Upper lobe of left lung (tissue), 6 donors: ENCODE data around the gene MSH4. TPM values are rescaled to one million over a fixed set of nuclear protein-coding genes. Genes with fewer than 3 reads are reported as not detected.
"Not testable (repeated sequence)": the region's sequence is repeated elsewhere in the genome, so short reads cannot be mapped to it uniquely, and the experiment has no call there.

Source experiments
- ATAC-seq, 2 donors: fragments of 200-7000 bp; cut with Tn5 transposase; one replicate each; pipeline ENCODE4 v1.9.1; 2022; ENCODE audit warnings: mild to moderate bottlenecking in 2 of 2, moderate library complexity in 2 of 2; ENCODE audit not compliant: low FRiP score in 2 of 2
- DNase-seq, 2 donors: peaks; one replicate each; pipeline ENCODE4 v3.0.0-alpha.2; 2019 to 2020
- H3K27ac ChIP-seq, 4 donors: fragments of 200-600 bp; sonication (generic); one replicate each; pipeline ENCODE4 v1.5.1; 2016 to 2019
- H3K27me3 ChIP-seq, 4 donors: fragments of 200-600 bp; sonication (generic); one replicate each; pipeline ENCODE4 v1.5.1; 2017 to 2019
- H3K36me3 ChIP-seq, 4 donors: fragments of 200-600 bp; sonication (generic); one replicate each; pipeline ENCODE4 v1.5.1; 2016 to 2019
- H3K4me1 ChIP-seq, 4 donors: fragments of 200-600 bp; sonication (generic); one replicate each; pipeline ENCODE4 v1.5.1; 2018 to 2019
- H3K4me3 ChIP-seq, 4 donors: fragments of 200-600 bp; sonication (generic); one replicate each; pipeline ENCODE4 v1.5.1; 2017 to 2019; ENCODE audit warnings: mild to moderate bottlenecking in 2 of 4, moderate library complexity in 1 of 4
- H3K9me3 ChIP-seq, 4 donors: fragments of 200-600 bp; sonication (generic); one replicate each; pipeline ENCODE4 v1.5.1; 2018 to 2019
- CTCF ChIP-seq, 6 experiments: fragments of 450-650 bp in 4 of 6; fragments of 200-600 bp in 2 of 6; sonication (generic) in 2 of 6; IDR thresholded peaks; one replicate each; pipeline ENCODE4 v1.5.1; 2016 to 2019; ENCODE audit warnings: antibody characterized with exemption in 6 of 6
- EP300 ChIP-seq, 4 donors: sonication (generic); formaldehyde crosslinking; IDR thresholded peaks; one replicate each; pipeline ENCODE4 v1.5.1; 2017; ENCODE audit warnings: antibody characterized with exemption in 4 of 4, control low read depth in 2 of 4
- POLR2A ChIP-seq, 4 donors: fragments of 450-650 bp; IDR thresholded peaks; one replicate each; pipeline ENCODE4 v1.5.1; 2016 to 2017; ENCODE audit warnings: antibody characterized with exemption in 4 of 4, mild to moderate bottlenecking in 2 of 4
- POLR2AphosphoS5 ChIP-seq, 2 donors: sonication (generic); formaldehyde crosslinking; IDR thresholded peaks; one replicate each; pipeline ENCODE4 v1.5.1; 2017; ENCODE audit warnings: antibody characterized with exemption in 2 of 2
- WGBS, 2 donors: methylation state at CpG; one replicate each; pipeline ENCODE4 v1.1.5; 2017 to 2018; 5-methylcytosine and 5-hydroxymethylcytosine counted together
- small RNA-seq, 4 donors: library from RNA; depleted of rRNA; stranded (forward); fragments of <200 nt; gene quantifications; one replicate each; pipeline ENCODE3, GENCODE V24; 2016
- total RNA-seq, 6 donors: library from RNA; depleted of rRNA in 4 of 6; stranded (reverse); fragments of >200 nt in 4 of 6; gene quantifications; one replicate each; pipeline versions ENCODE4 v1.1.0 to v1.2.1, GENCODE V29; 2016 to 2021
- donor health status: DM: no; HTN: no; CAD: no; lungs with moderate emphysema.
- donor health status: DM: no; HTN: yes; CAD: no; lungs with severe emphysema.

MSH4 gene
- total RNA-seq, 6 donors from 2014 or later = 0.31 to 0.74 (median 0.46) TPM; not detected in 3

GRCh38 chr1:75937034-75937433, 140.4 kb downstream of the MSH4 start:
- Histone ChIP-seq H3K9me3 (no peaks in the 10 kb centered on the region), H3K4me1 (no peaks in the 10 kb centered on the region), H3K27me3 (no peaks in the 10 kb centered on the region), H3K4me3 (no peak overlapping the region), H3K27ac (no peak overlapping the region), H3K36me3 (no peaks in the 10 kb centered on the region)
- WGBS, 2 donors = 24 to 38% methylated on average over 1 of the region's 1 CpG
- ATAC-seq (no peak), DNase-seq (no peak)
- TF ChIP-seq CTCF (IDR thresholded peaks at IDR 0.05) (no peak), EP300 (IDR thresholded peaks at IDR 0.05) (no peak), POLR2AphosphoS5 (IDR thresholded peaks at IDR 0.05) (no peak), POLR2A (IDR thresholded peaks at IDR 0.05) (no peak)

GRCh38 chr1:75943037-75943436, 146.4 kb downstream of the MSH4 start:
- ATAC-seq, H3K4me3 ChIP-seq, H3K27ac ChIP-seq, DNase-seq, H3K9me3 ChIP-seq, H3K4me1 ChIP-seq, H3K36me3 ChIP-seq, H3K27me3 ChIP-seq: not testable (repeated sequence)
- WGBS, 2 donors = 26 to 51% methylated on average over 4 of the region's 4 CpGs

DNA sequence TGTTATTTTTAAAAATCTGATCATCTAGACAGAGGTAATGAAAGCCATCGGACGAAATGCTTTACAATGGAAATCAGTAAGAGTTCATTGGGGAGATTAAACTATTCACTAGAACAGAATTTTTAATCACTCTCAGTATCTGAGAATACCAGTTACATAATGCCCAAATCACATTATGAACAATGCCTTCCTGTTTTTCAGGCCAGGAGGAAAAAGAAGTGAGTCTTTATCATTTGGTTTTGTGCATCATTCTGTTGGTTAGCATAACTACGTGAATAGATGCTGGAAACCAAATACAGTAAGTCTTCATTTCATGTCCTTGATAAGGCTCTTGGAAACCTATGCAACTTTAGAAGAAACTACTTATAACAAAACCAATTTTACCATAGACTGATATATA, 153.5 kb downstream of the MSH4 start:
- WGBS, 2 donors = 86 to 91% methylated on average over 3 of the region's 3 CpGs
- DNase-seq (no peak), ATAC-seq (no peak)
- TF ChIP-seq POLR2A (IDR thresholded peaks at IDR 0.05) (no peak), EP300 (IDR thresholded peaks at IDR 0.05) (no peak), POLR2AphosphoS5 (IDR thresholded peaks at IDR 0.05) (no peak), CTCF (IDR thresholded peaks at IDR 0.05) (no peak)
- H3K36me3 ChIP-seq = no peaks in the 10 kb centered on the region
- no peaks in the 10 kb centered on the region for H3K27me3 ChIP-seq
- H3K9me3 ChIP-seq = no peaks in the 10 kb centered on the region
- H3K27ac ChIP-seq = no peak overlapping the region
- H3K4me1 ChIP-seq = no peaks in the 10 kb centered on the region
- no peak overlapping the region for H3K4me3 ChIP-seq

DNA sequence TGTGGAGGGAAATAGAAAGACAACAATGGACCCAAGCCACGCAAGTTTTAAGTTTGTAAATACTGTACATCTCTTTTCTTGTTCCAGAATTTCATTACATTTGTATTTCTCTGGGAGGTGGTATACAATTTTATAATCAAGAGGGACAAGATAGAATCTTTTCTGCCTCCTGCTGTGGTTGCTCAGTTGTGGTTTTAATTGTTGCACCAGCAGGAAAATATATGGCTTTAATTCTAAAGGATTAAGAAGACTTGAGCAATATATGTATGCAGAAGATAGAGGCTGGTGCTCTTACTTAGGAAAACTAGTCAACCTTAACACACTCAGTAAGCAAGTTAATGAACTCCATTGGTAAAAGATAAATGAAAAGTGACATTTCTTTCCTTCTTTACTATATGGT, 155.3 kb downstream of the MSH4 start:
- no peak for DNase-seq
- WGBS, 2 donors = 79 to 80% methylated on average over 1 of the region's 1 CpG

GRCh38 chr1:75953461-75953860, 156.8 kb downstream of the MSH4 start:
- no peak for DNase-seq
- H3K27me3 ChIP-seq = no peaks in the 10 kb centered on the region
- 88 to 92% methylated on average over 4 of the region's 4 CpGs for WGBS, 2 donors
- no peak for TF ChIP-seq POLR2AphosphoS5 (IDR thresholded peaks at IDR 0.05)
- H3K4me3 ChIP-seq = no peak overlapping the region
- no peaks in the 10 kb centered on the region for H3K36me3 ChIP-seq
- H3K9me3 ChIP-seq = no peaks in the 10 kb centered on the region
- H3K27ac ChIP-seq = no peak overlapping the region
- ATAC-seq = no peak
- H3K4me1 ChIP-seq = no peaks in the 10 kb centered on the region

More for the DNA sequence above, 155.3 kb downstream of the MSH4 start:
- no peaks in the 10 kb centered on the region for H3K4me1 ChIP-seq
- no peaks in the 10 kb centered on the region for H3K9me3 ChIP-seq
- H3K27me3 ChIP-seq = no peaks in the 10 kb centered on the region
- no peaks in the 10 kb centered on the region for H3K36me3 ChIP-seq
- no peak overlapping the region for H3K4me3 ChIP-seq
- H3K27ac ChIP-seq = no peak overlapping the region
- no peak for ATAC-seq
- no peak for TF ChIP-seq EP300 (IDR thresholded peaks at IDR 0.05)
- no peak for TF ChIP-seq POLR2A (IDR thresholded peaks at IDR 0.05)
- TF ChIP-seq CTCF (IDR thresholded peaks at IDR 0.05) = no peak
- no peak for TF ChIP-seq POLR2AphosphoS5 (IDR thresholded peaks at IDR 0.05)

DNA sequence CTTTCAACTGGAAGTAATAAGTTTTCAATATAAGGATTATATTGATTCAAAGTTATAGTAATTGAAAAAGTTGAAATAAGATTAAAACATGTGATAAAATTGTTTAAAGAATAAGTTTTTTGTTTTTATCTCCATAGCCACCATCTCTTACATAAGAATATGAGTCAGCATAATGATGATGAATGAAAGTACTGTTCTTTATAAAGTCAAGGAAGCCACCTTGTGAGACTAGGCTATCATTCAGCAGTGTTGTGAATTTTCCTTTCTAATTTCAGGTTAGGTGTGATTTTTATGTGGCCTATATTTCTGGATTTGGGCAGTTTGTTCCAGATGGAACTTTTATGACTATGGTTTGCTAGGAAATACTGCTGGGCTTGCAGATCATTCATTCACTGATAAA, 157.9 kb downstream of the MSH4 start:
- no peaks in the 10 kb centered on the region for H3K27me3 ChIP-seq
- no peaks in the 10 kb centered on the region for H3K9me3 ChIP-seq
- ATAC-seq (no peak), DNase-seq (no peak)
- no peak overlapping the region for H3K27ac ChIP-seq
- no peaks in the 10 kb centered on the region for H3K36me3 ChIP-seq
- TF ChIP-seq CTCF (IDR thresholded peaks at IDR 0.05) (no peak), EP300 (IDR thresholded peaks at IDR 0.05) (no peak), POLR2A (IDR thresholded peaks at IDR 0.05) (no peak)
- H3K4me1 ChIP-seq = no peaks in the 10 kb centered on the region
- no peak overlapping the region for H3K4me3 ChIP-seq

Small RNA genes within 50 kb of the gene (small RNA-seq; reads per million reads assigned to genes)
- gene SNORD45A = 0 reads per million in 4 donors
- gene SNORD45B = 0 reads per million in 4 donors
- 0 reads per million in 4 donors for gene SNORD45C

Other genes starting within 250 kb of the MSH4 start
- gene SLC44A5, start 185.8 kb upstream of the MSH4 start, total RNA-seq = 1 to 10 TPM in 2 of 6 donors, under 1 TPM in 3, not detected in 1; 0.11 to 4.2 (median 0.40) TPM
- gene ACADM, start 72.2 kb upstream of the MSH4 start, total RNA-seq = 10 to 100 TPM; 18.9 to 50.2 (median 39.7) TPM
- gene RABGGTB, start 10.6 kb upstream of the MSH4 start, total RNA-seq = 10 to 100 TPM; 45.5 to 98.3 (median 60.6) TPM
- not detected for gene ASB17, start 135.5 kb downstream of the MSH4 start, total RNA-seq